ENCODE data around the gene RANBP3. TPM values are rescaled to one million over a fixed set of nuclear protein-coding genes. Genes with fewer than 3 reads are reported as not detected.
"Not testable (repeated sequence)": the region's sequence is repeated elsewhere in the genome, so short reads cannot be mapped to it uniquely, and the experiment has no call there.

RANBP3 gene
- total RNA-seq, 2 donors from 2014 or later: 76.8 to 86.9 TPM

DNA sequence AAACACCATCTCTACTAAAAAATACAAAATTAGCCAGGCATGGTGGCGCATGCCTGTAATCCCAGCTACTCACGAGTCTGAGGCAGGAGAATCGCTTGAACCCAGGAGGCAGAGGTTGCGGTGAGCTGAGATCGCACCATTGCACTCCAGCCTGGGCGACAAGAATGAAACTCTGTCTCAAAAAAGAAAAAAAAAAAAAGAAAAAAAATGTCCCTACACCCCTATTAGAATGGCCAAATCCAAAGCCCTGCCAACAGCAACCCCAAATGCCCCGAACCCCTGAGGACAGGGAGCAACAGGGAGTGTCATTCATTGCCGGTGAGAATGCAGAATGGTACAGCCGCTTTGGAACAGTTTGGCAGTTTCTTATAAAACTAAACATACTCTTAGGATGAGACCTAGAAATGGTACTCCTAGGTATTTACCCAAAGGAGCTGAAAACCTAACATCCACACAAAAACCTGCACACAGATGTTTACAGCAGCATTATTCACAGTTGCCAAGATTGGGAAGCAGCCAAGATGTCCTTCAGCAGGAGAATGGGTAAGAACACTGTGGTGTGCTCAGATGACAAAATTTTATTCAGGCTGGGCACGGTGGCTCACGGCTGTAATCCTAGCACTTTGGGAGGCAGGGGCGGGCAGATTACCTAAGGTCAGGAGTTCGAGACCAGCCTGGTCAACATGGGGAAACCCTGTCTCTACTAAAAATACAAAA is 94.6 kb downstream of the RANBP3 start:
- ATAC-seq; H3K27ac Mint-ChIP-seq; H3K4me3 Mint-ChIP-seq; H3K4me1 Mint-ChIP-seq; H3K9me3 ChIP-seq (ENCODE audit: control insufficient read depth, low read length, poor library complexity, severe bottlenecking); DNase-seq; H3K36me3 Mint-ChIP-seq (ENCODE audit: low read depth): not testable (repeated sequence)
- H3K27me3 Mint-ChIP-seq: peaks cover 17% of the 10 kb centered on the region

- DNase-seq: no peak
- Mint-ChIP-seq H3K4me3 (no peak overlapping the region), H3K36me3 (ENCODE audit: low read depth) (no peaks in the 10 kb centered on the region), H3K4me1 (no peaks in the 10 kb centered on the region), H3K27me3 (peaks cover 22% of the 10 kb centered on the region), H3K27ac (no peak overlapping the region)
- no peaks in the 10 kb centered on the region for H3K9me3 ChIP-seq (ENCODE audit: control insufficient read depth, low read length, poor library complexity, severe bottlenecking)
- ATAC-seq: no peak
Measured at GRCh38 chr19:5882421-5882968, 95.4 kb downstream of the RANBP3 start.

DNA sequence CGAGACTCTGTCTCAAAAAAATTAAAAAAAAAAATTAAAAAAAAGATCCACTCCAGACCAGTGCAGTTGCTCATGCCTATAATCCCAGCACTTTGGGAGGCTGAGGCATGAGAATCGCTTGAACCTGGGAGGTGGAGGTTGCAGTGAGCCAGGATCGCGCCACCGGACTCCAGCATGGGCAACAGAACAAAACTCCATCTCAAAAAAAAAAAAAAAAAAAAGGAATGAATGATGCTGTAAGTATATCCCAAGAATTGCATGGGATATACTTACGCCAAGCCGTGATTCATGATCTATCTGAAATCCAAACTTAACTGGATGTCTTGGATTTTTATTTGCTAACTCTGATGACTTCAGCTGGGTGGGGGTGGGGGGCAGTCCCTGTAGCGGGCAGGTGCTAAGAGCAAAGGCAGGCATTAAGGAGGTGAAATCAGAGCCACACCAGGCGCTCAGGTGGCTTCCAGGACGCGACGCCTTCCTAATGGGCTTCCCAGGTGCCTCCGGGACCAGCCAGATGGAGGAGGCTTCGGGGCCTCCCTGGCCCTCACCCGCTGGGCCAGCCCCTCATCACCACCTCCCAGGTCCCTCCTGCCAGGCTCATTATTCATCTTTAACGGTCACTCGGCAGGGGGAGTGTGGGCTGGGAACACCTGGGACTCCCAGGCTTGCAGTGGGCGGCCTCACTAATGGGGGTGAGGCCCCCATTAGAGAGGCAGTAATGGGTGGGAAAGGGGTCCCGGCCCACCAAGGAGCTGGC is 96.2 kb downstream of the RANBP3 start:
- no peaks in the 10 kb centered on the region for H3K9me3 ChIP-seq (ENCODE audit: control insufficient read depth, low read length, poor library complexity, severe bottlenecking)
- ATAC-seq (no peak), DNase-seq (no peak)
- Mint-ChIP-seq H3K4me3 (no peak overlapping the region), H3K27me3 (peaks cover 24% of the 10 kb centered on the region), H3K36me3 (ENCODE audit: low read depth) (no peaks in the 10 kb centered on the region), H3K27ac (no peak overlapping the region), H3K4me1 (no peaks in the 10 kb centered on the region)

- DNase-seq (no peak), ATAC-seq (no peak)
- H3K27me3 Mint-ChIP-seq: peaks cover 29% of the 10 kb centered on the region
- no peaks in the 10 kb centered on the region for H3K9me3 ChIP-seq (ENCODE audit: control insufficient read depth, low read length, poor library complexity, severe bottlenecking)
- no peak overlapping the region for H3K4me3 Mint-ChIP-seq
- no peaks in the 10 kb centered on the region for H3K36me3 Mint-ChIP-seq (ENCODE audit: low read depth)
- no peaks in the 10 kb centered on the region for H3K4me1 Mint-ChIP-seq
- no peak overlapping the region for H3K27ac Mint-ChIP-seq
Measured at GRCh38 chr19:5880604-5881078, 97.3 kb downstream of the RANBP3 start.

GRCh38 chr19:5880196-5880595 is 97.7 kb downstream of the RANBP3 start:
- Mint-ChIP-seq H3K27me3 (peaks cover 25% of the 10 kb centered on the region), H3K4me1 (no peaks in the 10 kb centered on the region), H3K4me3 (no peak overlapping the region), H3K36me3 (ENCODE audit: low read depth) (no peaks in the 10 kb centered on the region), H3K27ac (no peak overlapping the region)
- ATAC-seq: no peak
- no peaks in the 10 kb centered on the region for H3K9me3 ChIP-seq (ENCODE audit: control insufficient read depth, low read length, poor library complexity, severe bottlenecking)
- no peak for DNase-seq

- Mint-ChIP-seq H3K27ac (no peak overlapping the region), H3K27me3 (peaks cover 23% of the 10 kb centered on the region), H3K36me3 (ENCODE audit: low read depth) (no peaks in the 10 kb centered on the region), H3K4me3 (no peak overlapping the region), H3K4me1 (no peaks in the 10 kb centered on the region)
- no peaks in the 10 kb centered on the region for H3K9me3 ChIP-seq (ENCODE audit: control insufficient read depth, low read length, poor library complexity, severe bottlenecking)
- no peak for ATAC-seq
- no peak for DNase-seq
Measured at GRCh38 chr19:5877882-5878281, 100.1 kb downstream of the RANBP3 start.

- H3K36me3 Mint-ChIP-seq (ENCODE audit: low read depth): no peaks in the 10 kb centered on the region
- no peak overlapping the region for H3K4me3 Mint-ChIP-seq
- no peaks in the 10 kb centered on the region for H3K9me3 ChIP-seq (ENCODE audit: control insufficient read depth, low read length, poor library complexity, severe bottlenecking)
- DNase-seq (no peak), ATAC-seq (no peak)
- no peaks in the 10 kb centered on the region for H3K4me1 Mint-ChIP-seq
- H3K27ac Mint-ChIP-seq: no peak overlapping the region
- H3K27me3 Mint-ChIP-seq: peaks cover 20% of the 10 kb centered on the region
Measured at GRCh38 chr19:5877427-5877826, 100.5 kb downstream of the RANBP3 start.

DNA sequence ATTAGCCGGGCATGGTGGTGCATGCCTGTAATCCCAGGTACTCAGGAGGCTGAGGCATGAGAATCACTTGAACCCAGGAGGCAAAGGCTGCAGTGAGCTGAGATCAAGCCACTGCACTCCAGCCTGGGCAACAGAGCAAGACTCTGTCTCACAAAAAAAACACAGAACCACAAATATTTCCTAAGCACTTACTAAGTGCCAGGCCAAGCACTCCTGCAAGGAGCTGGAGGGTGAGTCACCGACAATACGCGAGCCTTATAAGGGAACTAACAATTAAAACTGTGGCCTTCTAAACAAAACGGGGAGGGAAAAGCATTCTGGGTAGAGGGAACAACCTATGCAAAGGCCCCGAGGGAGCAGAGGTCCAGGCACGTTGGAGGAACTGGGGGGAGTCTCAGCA is 103.4 kb downstream of the RANBP3 start:
- ATAC-seq: not testable (repeated sequence)

GRCh38 chr19:5873617-5874199 is 104.2 kb downstream of the RANBP3 start:
- Mint-ChIP-seq H3K36me3 (ENCODE audit: low read depth) (no peaks in the 10 kb centered on the region), H3K27ac (no peak overlapping the region), H3K4me3 (no peak overlapping the region), H3K27me3 (peaks cover 17% of the 10 kb centered on the region), H3K4me1 (no peaks in the 10 kb centered on the region)
- ATAC-seq: no peak
- no peaks in the 10 kb centered on the region for H3K9me3 ChIP-seq (ENCODE audit: control insufficient read depth, low read length, poor library complexity, severe bottlenecking)
- DNase-seq: no peak

More for the DNA sequence above, 103.4 kb downstream of the RANBP3 start:
- H3K4me1 Mint-ChIP-seq; DNase-seq; H3K27ac Mint-ChIP-seq; H3K9me3 ChIP-seq (ENCODE audit: control insufficient read depth, low read length, poor library complexity, severe bottlenecking); H3K36me3 Mint-ChIP-seq (ENCODE audit: low read depth): not testable (repeated sequence)
- H3K4me3 Mint-ChIP-seq: peak overlapping the region; percentile 52
- H3K27me3 Mint-ChIP-seq: peaks cover 17% of the 10 kb centered on the region

DNA sequence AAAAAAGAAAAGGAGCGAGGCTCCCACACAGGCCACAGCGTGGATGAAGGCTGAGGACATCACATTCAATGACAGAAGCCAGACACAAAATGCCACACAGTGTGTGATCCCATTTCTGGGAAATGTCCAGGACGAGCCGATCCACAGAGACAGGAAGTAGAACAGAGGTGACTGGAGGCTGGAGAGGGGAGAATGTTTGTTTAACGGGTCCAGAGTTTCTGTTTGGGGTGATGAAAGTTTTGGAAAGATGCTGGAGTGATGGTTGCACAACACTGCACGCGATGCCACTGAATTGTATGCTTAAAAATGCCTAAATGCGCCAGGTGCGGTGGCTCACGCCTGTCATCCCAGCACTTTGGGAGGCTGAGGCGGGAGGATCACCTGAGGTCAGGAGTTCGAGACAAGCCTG is 107.0 kb downstream of the RANBP3 start:
- no peak for ATAC-seq
- Mint-ChIP-seq H3K36me3 (ENCODE audit: low read depth) (no peaks in the 10 kb centered on the region), H3K4me3 (no peak overlapping the region), H3K27ac (no peak overlapping the region), H3K4me1 (no peaks in the 10 kb centered on the region), H3K27me3 (peaks cover 11% of the 10 kb centered on the region)
- DNase-seq: no peak
- H3K9me3 ChIP-seq (ENCODE audit: control insufficient read depth, low read length, poor library complexity, severe bottlenecking): no peaks in the 10 kb centered on the region

DNA sequence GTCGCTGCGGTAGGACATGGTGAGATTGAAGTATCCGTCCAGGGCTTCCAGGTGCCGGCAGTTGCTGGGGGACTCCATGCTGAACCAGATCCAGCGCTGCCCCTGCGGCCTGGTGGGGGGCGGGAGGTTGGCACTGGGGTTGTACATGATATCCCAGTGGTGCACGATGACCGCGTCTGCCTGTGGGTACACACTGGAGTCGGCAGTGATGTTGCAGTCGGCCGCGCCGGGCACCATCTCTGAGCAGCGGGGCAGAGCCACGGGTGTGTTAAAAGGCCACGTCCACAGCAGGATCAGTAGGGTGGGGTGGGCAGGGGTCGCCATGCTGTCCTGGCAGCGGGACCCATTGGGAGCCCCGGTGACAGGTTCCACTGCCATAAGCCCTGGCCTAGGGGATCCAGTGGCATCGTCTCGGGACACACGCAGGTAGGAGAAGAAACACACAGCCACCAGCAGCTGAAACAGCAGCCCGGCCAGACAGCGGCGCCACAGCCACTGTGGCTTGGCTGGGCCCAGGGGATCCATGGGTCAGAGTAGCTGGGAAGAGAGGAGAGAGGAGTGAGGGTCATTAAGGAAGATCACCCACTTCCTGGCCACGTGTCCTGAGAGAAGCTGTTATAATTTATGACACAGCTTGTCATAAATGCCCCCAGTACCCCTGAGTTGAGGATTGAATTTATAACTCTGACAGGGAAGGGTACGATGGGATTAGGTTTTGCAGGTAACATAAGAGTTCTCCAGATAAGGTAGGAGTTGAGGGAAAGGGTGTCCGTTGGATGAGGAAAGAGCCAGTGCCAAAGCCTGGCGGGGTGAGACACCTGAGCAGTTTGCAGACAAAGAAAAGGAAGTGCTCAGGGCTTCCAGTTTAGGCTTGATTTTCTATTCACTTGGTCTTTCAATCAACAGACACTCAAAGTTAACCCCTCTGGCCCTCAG is 110.5 kb downstream of the RANBP3 start:
- H3K36me3 Mint-ChIP-seq (ENCODE audit: low read depth): no peaks in the 10 kb centered on the region
- DNase-seq (no peak), ATAC-seq (no peak)
- peaks cover 22% of the 10 kb centered on the region for H3K27me3 Mint-ChIP-seq
- H3K4me1 Mint-ChIP-seq: no peaks in the 10 kb centered on the region
- H3K9me3 ChIP-seq (ENCODE audit: control insufficient read depth, low read length, poor library complexity, severe bottlenecking): no peaks in the 10 kb centered on the region
- H3K27ac Mint-ChIP-seq: no peak overlapping the region
- no peak overlapping the region for H3K4me3 Mint-ChIP-seq
